TTC549 (cell line): ENCODE results near the gene TYW5.

Source experiments
- FAIRE-seq: peaks from 2 replicates; lab custom pipeline; 2012; peaks lifted over from hg19 to GRCh38; lab: Jason Lieb, UNC

The TYW5 gene, protein sequence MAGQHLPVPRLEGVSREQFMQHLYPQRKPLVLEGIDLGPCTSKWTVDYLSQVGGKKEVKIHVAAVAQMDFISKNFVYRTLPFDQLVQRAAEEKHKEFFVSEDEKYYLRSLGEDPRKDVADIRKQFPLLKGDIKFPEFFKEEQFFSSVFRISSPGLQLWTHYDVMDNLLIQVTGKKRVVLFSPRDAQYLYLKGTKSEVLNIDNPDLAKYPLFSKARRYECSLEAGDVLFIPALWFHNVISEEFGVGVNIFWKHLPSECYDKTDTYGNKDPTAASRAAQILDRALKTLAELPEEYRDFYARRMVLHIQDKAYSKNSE

DNA sequence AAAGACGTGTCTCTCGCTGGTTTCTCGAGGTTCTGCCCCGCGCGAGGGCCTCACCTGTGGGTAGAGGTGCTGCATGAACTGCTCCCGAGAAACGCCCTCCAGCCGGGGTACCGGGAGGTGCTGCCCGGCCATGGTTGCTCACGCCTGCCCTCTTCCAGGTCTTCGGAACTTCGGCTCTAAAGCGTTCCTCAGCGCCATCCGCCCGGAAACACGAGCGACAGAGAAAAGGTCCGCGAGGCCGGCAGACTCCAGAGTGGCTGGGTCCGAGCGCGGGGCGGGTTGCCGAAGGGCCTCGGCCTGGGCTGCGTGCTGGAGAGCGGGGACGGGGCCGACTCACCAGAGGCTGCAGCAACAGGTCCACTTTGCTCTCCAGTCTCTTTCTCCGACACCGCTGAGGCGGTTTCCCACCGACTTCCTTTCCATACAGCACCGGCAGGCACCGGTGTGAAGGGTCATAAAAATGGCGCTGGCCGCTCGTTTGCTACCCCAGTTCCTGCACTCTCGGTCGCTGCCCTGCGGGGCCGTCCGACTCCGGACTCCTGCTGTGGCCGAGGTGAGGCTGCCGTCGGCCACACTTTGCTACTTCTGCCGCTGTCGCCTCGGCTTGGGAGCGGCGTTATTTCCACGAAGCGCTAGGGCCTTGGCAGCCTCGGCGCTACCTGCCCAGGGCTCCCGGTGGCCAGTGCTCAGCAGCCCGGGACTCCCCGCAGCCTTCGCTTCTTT, at the start of gene TYW5, which contains the start of gene MAIP1:
TYW5 (minus strand) TSS at position 153 of the 723 bp plus-strand sequence; CDS start at position 132, 21 bp downstream.
MAIP1 (plus strand) TSS at position 244 of the 723 bp plus-strand sequence; CDS start at position 461, 217 bp downstream.
- no peak for FAIRE-seq

- FAIRE-seq: no peak
These were observed 48.2 kb upstream of the TYW5 start for GRCh38 chr2:200003444-200003843.

GRCh38 chr2:200000444-200001163, 45.3 kb upstream of the TYW5 start:
- FAIRE-seq: no peak

DNA sequence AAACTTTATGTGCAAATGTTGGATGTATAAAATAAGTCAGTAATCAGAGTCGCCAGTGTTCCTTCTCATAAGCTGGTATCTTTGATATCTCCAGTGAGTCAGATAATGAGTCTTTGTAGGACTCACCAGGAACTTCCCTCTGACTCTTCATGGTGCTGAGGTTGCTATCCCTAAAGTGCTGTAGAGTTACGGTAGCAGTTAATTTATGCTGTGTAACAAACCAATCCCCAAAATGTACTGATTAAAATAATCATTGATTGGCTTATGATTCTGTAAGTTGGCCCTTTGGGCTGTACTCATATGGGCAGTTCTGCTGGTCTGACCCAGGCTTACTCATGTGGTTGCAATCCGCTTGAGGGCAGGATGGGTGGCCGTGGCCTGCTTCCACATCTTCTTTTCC, 43.9 kb upstream of the TYW5 start:
- FAIRE-seq: no peak

DNA sequence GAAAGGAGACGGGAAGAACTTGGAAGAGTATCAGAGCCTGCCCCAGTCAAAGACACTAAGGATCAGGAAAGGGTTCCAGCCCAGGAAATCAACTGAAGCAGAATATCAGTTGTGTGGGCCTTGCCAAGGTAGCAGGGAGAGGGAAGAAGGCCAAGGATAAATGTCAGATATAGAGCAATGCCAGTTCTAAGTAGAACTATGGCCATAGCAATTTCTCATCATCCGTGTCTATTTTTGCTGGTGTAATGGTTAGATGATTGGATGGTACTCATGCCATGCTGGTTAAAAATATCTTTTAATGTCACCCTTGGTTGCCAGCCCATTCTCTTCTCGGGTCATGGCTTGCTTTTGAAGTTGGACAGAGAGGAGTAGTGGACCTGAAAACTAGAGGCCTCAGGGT, 42.0 kb upstream of the TYW5 start:
- no peak for FAIRE-seq

DNA sequence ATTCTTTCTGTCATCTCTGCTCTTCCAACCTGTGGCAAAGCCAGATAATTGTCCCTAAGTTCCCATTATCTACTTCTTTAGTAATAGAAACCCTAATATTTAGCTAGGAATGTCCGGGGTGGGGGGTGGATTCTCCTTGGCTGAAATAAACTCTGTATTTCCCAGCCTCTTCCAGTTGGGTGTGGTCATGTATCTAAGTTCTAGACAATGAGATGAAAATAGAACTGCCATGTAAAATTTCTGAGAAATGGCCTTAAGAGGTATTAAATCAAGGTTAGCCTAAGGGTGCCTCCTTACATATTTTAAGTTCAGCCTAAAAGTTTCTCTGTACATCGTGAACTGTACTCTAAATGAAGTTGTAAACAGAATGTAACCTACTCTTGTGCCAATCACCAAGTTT, 39.6 kb upstream of the TYW5 start:
- FAIRE-seq: no peak

DNA sequence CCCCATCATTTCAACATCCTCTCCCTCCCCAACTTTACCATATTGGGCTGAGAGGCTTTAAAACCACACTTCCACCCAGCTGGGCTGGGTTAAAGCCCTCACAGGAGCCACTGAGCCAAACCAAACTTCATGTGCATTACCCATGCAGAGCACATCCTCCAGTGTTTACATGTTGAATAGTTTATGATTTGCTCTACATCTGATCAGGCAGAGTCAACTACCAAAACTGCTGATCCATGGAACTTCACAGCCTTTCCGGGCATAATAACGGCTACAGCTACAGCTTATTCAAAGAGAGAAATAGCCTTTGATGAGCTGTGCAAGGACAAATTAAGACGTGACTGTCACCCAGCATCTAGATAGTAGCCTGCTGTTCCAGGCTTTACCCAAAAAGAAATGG, 39.1 kb upstream of the TYW5 start:
- no peak for FAIRE-seq

DNA sequence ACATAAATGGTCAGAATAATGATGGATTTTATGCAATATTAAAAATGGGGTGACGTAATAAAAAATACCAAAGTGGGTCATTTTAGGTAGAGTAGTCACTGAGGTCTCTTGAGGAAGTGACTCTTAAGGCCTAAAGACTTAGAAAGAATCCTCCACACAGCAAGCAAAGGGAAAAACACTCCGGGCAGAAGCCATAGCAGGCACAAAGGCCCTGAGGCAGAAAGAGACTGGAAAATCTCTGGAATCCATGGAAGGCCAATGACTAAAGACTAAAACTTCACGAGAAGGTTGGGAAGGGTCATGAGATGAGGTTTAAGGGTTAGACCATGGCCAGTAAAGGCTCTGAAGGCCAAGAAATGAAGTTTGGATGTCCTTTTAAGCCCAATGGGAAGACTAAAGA, 37.0 kb upstream of the TYW5 start:
- no peak for FAIRE-seq

DNA sequence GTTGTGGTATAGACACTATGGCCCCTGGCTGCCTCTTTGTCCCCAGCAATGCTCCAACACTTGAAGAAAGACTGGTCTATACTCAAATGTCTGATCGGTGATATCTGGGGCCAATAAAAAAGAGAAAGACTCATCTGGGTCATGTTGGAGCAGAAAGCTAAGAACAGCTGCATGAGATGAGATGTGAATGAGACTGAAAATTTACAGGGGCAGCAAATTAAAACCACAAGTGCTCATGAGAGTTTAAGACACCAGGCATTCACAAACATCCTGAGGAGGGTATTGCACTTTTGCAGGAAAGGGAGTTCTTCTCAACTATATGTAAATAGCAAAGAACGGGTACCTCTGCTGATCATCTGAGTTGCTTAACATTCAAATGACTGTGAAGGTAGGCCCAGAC, 36.4 kb upstream of the TYW5 start:
- FAIRE-seq: no peak

- no peak for FAIRE-seq
These were observed 34.5 kb upstream of the TYW5 start for GRCh38 chr2:199989822-199990221.

- FAIRE-seq: no peak
These were observed 32.9 kb upstream of the TYW5 start for GRCh38 chr2:199988151-199988550.

DNA sequence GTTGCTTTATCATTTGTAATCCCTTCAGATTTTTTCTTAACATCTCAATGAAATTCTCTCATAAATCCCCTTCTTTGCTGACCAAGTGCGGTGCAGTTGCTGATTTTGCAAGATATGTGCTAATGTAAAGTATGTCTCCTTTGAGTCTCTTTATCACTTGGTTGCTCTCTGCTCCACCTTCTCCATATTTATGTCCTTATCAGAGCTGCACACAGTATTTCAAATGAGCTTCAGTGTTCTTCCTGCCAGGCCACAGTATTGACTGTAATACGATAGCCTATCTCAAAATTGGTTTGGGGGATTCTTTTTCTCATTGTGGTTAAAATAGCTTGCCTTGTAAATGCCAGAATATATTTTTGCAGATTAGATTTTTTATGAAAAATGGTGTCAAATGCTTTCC, 32.3 kb upstream of the TYW5 start:
- no peak for FAIRE-seq

- FAIRE-seq: no peak
These were observed 30.4 kb upstream of the TYW5 start for GRCh38 chr2:199985625-199986207.

- FAIRE-seq: no peak
These were observed 29.5 kb upstream of the TYW5 start for GRCh38 chr2:199984755-199985154.

DNA sequence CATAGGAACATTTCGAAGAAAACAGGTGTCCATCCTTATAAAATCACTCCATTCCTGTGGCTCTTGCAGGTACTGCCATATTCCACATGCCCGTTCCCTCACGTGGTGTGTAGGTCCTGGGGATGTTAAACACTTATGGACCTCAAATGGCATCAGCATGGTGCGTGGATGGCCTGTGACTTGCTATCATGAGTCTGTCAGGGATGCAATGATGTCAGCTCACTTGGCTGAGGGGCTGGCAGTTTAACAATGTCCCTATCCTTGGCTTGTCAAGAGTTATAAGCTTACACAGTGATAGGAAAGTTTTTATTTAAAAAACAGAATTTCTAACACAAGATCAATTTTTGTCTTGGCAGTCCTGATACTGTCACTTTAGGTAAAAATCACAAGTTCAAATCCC, 28.9 kb upstream of the TYW5 start:
- no peak for FAIRE-seq

DNA sequence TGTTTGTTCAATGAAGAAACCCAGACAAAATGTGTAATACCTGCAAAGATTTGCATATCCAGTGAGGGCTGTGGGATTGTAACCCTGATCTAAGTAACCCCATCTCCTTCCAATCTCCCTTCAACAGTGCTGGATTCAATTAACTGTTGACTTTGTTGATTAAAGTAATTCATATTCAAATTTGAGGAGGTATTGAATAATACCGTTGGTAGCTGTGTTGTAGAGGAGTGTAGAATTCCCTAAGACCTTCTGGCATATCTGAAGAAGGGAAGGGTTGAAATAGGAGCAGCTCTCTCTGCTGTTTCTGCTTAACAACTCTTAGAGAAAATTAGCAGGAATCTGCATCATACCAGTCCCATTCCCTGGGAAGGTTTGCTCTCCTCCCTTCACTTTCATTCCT, 28.2 kb upstream of the TYW5 start:
- no peak for FAIRE-seq

DNA sequence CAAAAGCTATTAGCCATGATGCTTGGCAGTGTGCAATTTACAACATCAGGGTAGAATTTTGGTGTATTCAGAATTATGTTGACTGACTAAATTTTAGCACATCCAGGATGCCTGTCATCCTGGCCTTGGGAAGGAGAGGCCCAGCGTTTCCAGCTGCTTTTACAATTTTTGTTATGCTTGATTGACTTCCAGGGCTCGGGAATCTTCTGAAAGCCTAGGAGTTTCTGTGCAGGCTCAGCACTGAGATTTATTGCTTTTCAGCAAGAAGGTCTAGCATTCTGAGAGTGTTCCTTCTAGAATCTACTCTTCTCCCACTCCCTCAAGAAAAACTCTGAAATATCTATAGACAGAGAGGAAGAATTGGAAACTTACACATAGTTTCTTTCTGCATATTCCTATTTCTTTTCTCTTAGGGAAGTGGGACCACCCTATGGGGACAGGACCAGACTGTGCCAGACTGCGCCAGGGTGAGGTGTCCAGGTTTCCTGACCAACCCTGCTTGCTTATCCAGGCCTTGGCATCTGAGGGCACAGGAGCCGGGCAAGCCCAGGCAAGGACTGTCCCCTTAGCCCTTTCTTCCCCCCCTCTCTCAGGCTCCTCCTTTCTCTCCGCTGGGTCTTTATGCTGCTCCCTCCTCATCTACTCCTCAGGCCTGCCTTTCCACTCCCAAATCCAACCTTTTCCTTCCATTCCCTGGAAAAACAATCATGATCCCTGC, 27.0 kb upstream of the TYW5 start:
- FAIRE-seq: no peak

DNA sequence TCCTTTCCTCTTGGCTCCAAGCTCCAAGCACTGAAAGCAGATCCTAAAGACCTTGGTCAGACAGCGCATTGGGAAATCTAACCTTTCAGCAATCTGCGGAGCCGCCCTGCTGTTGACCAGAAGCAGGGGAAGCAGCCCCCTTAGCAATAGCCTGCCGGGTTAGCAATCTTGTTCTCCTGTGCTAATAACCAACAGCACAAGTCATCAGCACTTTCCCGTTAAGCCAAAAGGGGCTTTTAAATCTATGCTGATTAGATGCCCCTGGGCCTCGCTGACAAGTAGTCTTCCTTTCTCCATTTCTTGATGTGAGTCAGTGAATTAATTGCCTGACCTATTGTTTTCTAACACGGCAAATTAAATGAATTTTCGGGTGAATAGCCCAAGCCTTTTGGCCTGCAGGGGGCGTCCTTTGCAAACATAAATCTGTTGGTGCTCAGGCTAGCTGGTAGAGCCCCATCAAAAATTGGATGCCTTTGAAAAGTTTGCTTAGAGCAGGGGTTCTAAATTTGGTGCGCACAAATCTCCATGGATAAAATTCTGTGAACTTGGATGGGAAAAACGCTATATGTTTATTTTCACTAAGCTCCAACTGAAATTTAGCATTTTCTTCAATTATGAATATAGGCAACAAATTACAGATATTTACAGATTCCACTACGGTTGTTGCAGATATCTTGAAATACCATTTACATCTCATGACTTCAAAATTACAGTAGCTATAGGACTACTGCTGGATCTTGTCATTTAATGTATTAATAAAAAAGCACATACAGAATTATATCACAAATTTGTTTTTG, 24.7 kb upstream of the TYW5 start:
- FAIRE-seq: peak; percentile 56

- FAIRE-seq: no peak
These were observed 24.1 kb upstream of the TYW5 start for GRCh38 chr2:199979398-199979797.

DNA sequence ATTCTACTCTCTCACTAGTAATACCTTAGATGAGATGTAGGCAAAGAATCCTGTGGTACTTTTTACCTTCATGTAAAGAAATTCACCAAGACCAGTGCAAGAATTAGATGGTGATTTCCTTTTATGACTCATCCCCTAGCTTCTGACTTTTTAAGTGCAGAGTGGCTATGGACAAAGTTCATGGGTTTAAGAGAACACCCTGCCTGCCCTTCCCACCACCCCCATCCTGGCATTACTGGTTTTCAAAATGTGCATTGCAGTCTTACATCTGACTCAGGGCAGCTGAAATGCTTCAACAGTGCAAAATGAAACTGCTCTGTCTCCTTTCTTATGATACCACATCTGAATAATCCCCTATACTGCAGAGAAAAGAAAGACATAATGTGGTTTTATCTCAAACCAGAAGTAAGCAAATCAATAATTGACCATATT, 22.7 kb upstream of the TYW5 start:
- FAIRE-seq: no peak

DNA sequence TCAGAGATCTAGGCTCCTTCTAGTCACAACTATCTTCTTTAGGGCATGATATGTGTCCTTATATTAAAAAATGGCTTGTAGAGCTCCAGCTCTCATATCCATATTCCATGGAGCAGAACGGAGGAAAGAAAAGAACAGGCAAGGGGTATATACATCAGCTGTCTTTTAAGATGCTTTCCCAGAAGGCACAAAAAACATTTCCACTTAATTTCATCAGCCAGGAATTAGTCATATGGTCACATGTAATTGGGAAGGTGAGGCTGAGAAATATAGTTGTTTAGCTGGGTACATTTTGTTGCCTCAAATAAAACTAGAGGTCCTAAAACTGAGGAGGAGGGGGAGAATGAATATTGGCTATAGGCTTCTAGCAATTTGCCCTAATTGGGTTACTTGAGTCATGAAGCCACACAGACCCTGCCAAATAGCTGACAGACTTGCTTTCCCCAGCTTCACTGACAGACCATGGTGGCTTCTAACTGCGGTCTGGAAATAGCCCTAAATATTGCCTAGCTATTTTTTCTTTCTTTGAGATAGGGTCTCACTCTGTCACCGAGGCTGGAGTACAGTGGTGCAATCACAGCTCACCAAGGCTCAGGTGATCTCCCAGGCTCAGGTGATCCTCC, 20.1 kb upstream of the TYW5 start:
- FAIRE-seq: no peak
